Measurements from ENCODE around the gene PIGQ. TPM values are rescaled to one million over a fixed set of nuclear protein-coding genes. Genes with fewer than 3 reads are reported as not detected.

PIGQ gene
- total and polyA plus RNA-seq, 2 of the 13 experiments (the other 11 are each of a cell fraction or from before 2014, with no cell fraction given): 7.7 to 19.7 TPM

- TF ChIP-seq SP5 (CRISPR knock-in tag; IDR thresholded peaks at IDR 0.05; ENCODE audit: borderline replicate concordance, low read depth) (no peak), ZNF431 (CRISPR knock-in tag; IDR thresholded peaks at IDR 0.05; ENCODE audit: borderline replicate concordance, low read depth) (0 out of 2 replicates have a peak, but pooled peaks have one; percentile 9), SRSF1 (optimal IDR thresholded peaks at IDR 0.05; ENCODE audit: low read depth, low read length) (peak; percentile 53), GABPB1 (CRISPR knock-in tag; IDR thresholded peaks at IDR 0.05) (no peak), ZNF350 (CRISPR knock-in tag; IDR thresholded peaks at IDR 0.05; ENCODE audit: borderline replicate concordance, low read depth) (0 out of 2 replicates have a peak, but pooled peaks have one; percentile 15), TFAP4 (IDR thresholded peaks at IDR 0.05; ENCODE audit: borderline replicate concordance, low read depth) (no peak; the same call in 1 of the 2 replicates), PLSCR1 (CRISPR knock-in tag; IDR thresholded peaks at IDR 0.05; ENCODE audit: borderline replicate concordance) (no peak), TFDP2 (CRISPR knock-in tag; IDR thresholded peaks at IDR 0.05) (no peak), YEATS4 (CRISPR knock-in tag; IDR thresholded peaks at IDR 0.05; ENCODE audit: borderline replicate concordance) (no peak), MXI1 (IDR thresholded peaks at IDR 0.05; ENCODE audit: borderline replicate concordance, low read depth, low read length) (0 out of 3 replicates have a peak, but pooled peaks have one; percentile 8), TEAD3 (CRISPR knock-in tag; optimal IDR thresholded peaks at IDR 0.05; ENCODE audit: borderline replicate concordance) (no peak), MEF2D (CRISPR knock-in tag; IDR thresholded peaks at IDR 0.05) (no peak), ZNF207 (IDR thresholded peaks at IDR 0.05; ENCODE audit: borderline replicate concordance) (no peak), ZNF605 (CRISPR knock-in tag; IDR thresholded peaks at IDR 0.05) (no peak), KDM3A (CRISPR knock-in tag; IDR thresholded peaks at IDR 0.05; ENCODE audit: low read depth) (no peak), DDIT3 (CRISPR knock-in tag; IDR thresholded peaks at IDR 0.05) (no peak), ZFP90 (CRISPR knock-in tag; IDR thresholded peaks at IDR 0.05; ENCODE audit: borderline replicate concordance) (no peak), POGZ (CRISPR knock-in tag; IDR thresholded peaks at IDR 0.05) (no peak), SSRP1 (CRISPR knock-in tag; IDR thresholded peaks at IDR 0.05) (0 out of 2 replicates have a peak, but pooled peaks have one; percentile 48), ZNF691 (CRISPR knock-in tag; IDR thresholded peaks at IDR 0.05; ENCODE audit: borderline replicate concordance, low read depth) (peak; percentile 55; the same call in 1 of the 2 replicates), ZNF563 (CRISPR knock-in tag; IDR thresholded peaks at IDR 0.05) (0 out of 2 replicates have a peak, but pooled peaks have one; percentile 32), POLR2G (IDR thresholded peaks at IDR 0.05; ENCODE audit: low read depth, low read length) (peak; percentile 3; the same call in 1 of the 2 replicates)
- TF ChIP-seq, protein P1, sequence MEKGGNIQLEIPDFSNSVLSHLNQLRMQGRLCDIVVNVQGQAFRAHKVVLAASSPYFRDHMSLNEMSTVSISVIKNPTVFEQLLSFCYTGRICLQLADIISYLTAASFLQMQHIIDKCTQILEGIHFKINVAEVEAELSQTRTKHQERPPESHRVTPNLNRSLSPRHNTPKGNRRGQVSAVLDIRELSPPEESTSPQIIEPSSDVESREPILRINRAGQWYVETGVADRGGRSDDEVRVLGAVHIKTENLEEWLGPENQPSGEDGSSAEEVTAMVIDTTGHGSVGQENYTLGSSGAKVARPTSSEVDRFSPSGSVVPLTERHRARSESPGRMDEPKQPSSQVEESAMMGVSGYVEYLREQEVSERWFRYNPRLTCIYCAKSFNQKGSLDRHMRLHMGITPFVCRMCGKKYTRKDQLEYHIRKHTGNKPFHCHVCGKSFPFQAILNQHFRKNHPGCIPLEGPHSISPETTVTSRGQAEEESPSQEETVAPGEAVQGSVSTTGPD (CRISPR knock-in tag; IDR thresholded peaks at IDR 0.05): no peak
- TF ChIP-seq, protein P2, sequence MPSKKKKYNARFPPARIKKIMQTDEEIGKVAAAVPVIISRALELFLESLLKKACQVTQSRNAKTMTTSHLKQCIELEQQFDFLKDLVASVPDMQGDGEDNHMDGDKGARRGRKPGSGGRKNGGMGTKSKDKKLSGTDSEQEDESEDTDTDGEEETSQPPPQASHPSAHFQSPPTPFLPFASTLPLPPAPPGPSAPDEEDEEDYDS (CRISPR knock-in tag; IDR thresholded peaks at IDR 0.05): no peak
Measured at GRCh38 chr16:526181-527014, 43.4 kb upstream of the PIGQ start (continued).

All from HepG2 (cell line).